GM18951 (cell line): ENCODE measurements around the gene BNIP5.
"Not testable (repeated sequence)": the region's sequence is repeated elsewhere in the genome, so short reads cannot be mapped to it uniquely, and the experiment has no call there.

Experiments
- POLR2A ChIP-seq: IDR thresholded peaks from 4 replicates; pipeline ENCODE4 v1.6.1; 2011; ENCODE audit warnings: mild to moderate bottlenecking; ENCODE audit not compliant: insufficient read length, insufficient read depth; ENCODE audit errors: extremely low read depth
- in situ Hi-C: fragments of 300-500 bp; cut with MboI; formaldehyde crosslinking; loops from one replicate; pipeline ENCODE4 v1.12.0; 2022; ENCODE audit warnings: low sequenced_read_pairs, mixed read lengths, inconsistent platforms; ENCODE audit not compliant: unreplicated experiment

The BNIP5 gene

GRCh38 chr6:36374194-36374593 is 37.5 kb upstream of the BNIP5 start:
- in situ Hi-C loops: no loop called here
- TF ChIP-seq POLR2A: no peak

- in situ Hi-C loops: no loop called here
- no peak for TF ChIP-seq POLR2A
Observed at GRCh38 chr6:36373368-36374019, 36.8 kb upstream of the BNIP5 start.

- no peak for TF ChIP-seq POLR2A
- in situ Hi-C loops: no loop called here
Observed at GRCh38 chr6:36372088-36372487, 35.4 kb upstream of the BNIP5 start.

- no peak for TF ChIP-seq POLR2A
- in situ Hi-C loops: no loop called here
Observed at GRCh38 chr6:36371211-36371610, 34.5 kb upstream of the BNIP5 start.

- in situ Hi-C loops: no loop called here
- TF ChIP-seq POLR2A: no peak
Observed at GRCh38 chr6:36370638-36371037, 34.0 kb upstream of the BNIP5 start.

- in situ Hi-C loops: no loop called here
Observed at GRCh38 chr6:36368921-36369865, 32.5 kb upstream of the BNIP5 start.

GRCh38 chr6:36368421-36368820 is 31.7 kb upstream of the BNIP5 start:
- in situ Hi-C loops: no loop called here
- no peak for TF ChIP-seq POLR2A

More at GRCh38 chr6:36368921-36369865, 32.5 kb upstream of the BNIP5 start:
- no peak for TF ChIP-seq POLR2A

- TF ChIP-seq POLR2A: no peak
Observed at GRCh38 chr6:36367743-36368142, 31.1 kb upstream of the BNIP5 start.

GRCh38 chr6:36364669-36365479 is 28.2 kb upstream of the BNIP5 start:
- TF ChIP-seq POLR2A: no peak
- in situ Hi-C loops: no loop called here

More at GRCh38 chr6:36367743-36368142, 31.1 kb upstream of the BNIP5 start:
- in situ Hi-C loops: no loop called here

- in situ Hi-C loops: not testable (repeated sequence)
Observed at GRCh38 chr6:36364061-36364635, 27.5 kb upstream of the BNIP5 start.

- in situ Hi-C loops: not testable (repeated sequence)
Observed at GRCh38 chr6:36363371-36363752, 26.7 kb upstream of the BNIP5 start.

- no peak for TF ChIP-seq POLR2A
- in situ Hi-C loops: no loop called here
Observed at GRCh38 chr6:36362551-36363370, 26.1 kb upstream of the BNIP5 start.
